ENCODE data around the gene ZNF511. TPM values are rescaled to one million over a fixed set of nuclear protein-coding genes. Genes with fewer than 3 reads are reported as not detected.
"Not testable (repeated sequence)": the region's sequence is repeated elsewhere in the genome, so short reads cannot be mapped to it uniquely, and the experiment has no call there.

Gene ZNF511
- total and polyA plus RNA-seq, 10 donors: 26.3 to 50.6 (median 30.5) TPM

GRCh38 chr10:133261726-133262325, 46.9 kb upstream of the ZNF511 start:
- TF ChIP-seq POLR2A (IDR thresholded peaks at IDR 0.05): peak in 1 of 3 donors; percentile 32
- peak; percentile 64 to 75 (median 72) for TF ChIP-seq POLR2AphosphoS5 (IDR thresholded peaks at IDR 0.05)
- TF ChIP-seq CTCF (IDR thresholded peaks at IDR 0.05 in 8 of 11, conservative IDR thresholded peaks at IDR 0.05 in 3 of 11): no peak
- Histone ChIP-seq H3K27ac (peak overlapping the region; percentile 74 to 96 (median 88)), H3K27me3 (replicated peaks in 1 of 7) (no peaks in the 10 kb centered on the region), H3K36me3 (peaks cover 0 to 29% (median 5%) of the 10 kb centered on the region in 6 donors), H3K4me1 (peaks cover 29 to 89% (median 67%) of the 10 kb centered on the region in 6 donors), H3K4me3 (peak overlapping the region; percentile 48 to 83 (median 76)), H3K9me3 (no peaks in the 10 kb centered on the region)
- DNase-seq: peak; percentile 97
- intact Hi-C loops (cut with DNase I; ENCODE audit: low total_unique reads): no loop called here
- 0 to 2% (median 1%) methylated on average over 16 to 79 of the region's 79 CpGs for WGBS, 5 donors

DNA sequence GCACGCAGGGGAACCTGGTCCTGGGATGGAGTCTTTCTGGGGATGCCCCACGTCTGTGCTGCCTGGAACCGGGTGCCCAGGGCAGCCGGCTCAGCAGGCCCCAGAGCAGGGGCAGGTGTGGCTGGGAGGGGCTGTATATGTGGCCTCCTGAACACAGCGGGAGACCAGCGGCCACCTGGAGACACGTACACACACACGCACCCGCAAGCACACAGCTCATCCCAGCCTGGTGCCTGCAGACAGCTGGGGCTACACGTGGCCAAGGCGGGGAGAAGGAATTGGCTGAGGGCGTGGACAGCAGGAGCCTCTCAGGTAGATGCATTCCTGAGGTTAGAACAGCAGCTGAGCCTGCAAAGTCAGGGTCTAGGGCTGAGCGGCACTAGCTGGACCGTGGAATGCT, 46.0 kb upstream of the ZNF511 start:
- WGBS, 5 donors: 86 to 89% (median 87%) methylated on average over 13 to 14 of the region's 14 CpGs
- Histone ChIP-seq H3K4me1 (peaks cover 23 to 80% (median 59%) of the 10 kb centered on the region in 6 donors), H3K27ac (peak overlapping the region in 5 of 8 donors; percentile 41 to 96 (median 94)), H3K4me3 (peak overlapping the region in 1 of 8 donors; percentile 83), H3K9me3 (no peaks in the 10 kb centered on the region), H3K27me3 (replicated peaks in 1 of 7) (no peaks in the 10 kb centered on the region), H3K36me3 (peaks cover 0 to 37% (median 11%) of the 10 kb centered on the region in 6 donors)
- peak; percentile 89 for DNase-seq
- intact Hi-C loops (cut with DNase I; ENCODE audit: low total_unique reads): no loop called here
- TF ChIP-seq POLR2AphosphoS5 (IDR thresholded peaks at IDR 0.05) (peak in 1 of 3 donors; percentile 68), POLR2A (IDR thresholded peaks at IDR 0.05) (no peak)

- Histone ChIP-seq H3K27me3 (replicated peaks in 1 of 7) (no peaks in the 10 kb centered on the region), H3K36me3 (peaks cover 0 to 47% (median 21%) of the 10 kb centered on the region in 6 donors), H3K4me3 (no peak overlapping the region), H3K4me1 (peaks cover 13 to 70% (median 49%) of the 10 kb centered on the region in 6 donors), H3K27ac (no peak overlapping the region), H3K9me3 (no peaks in the 10 kb centered on the region)
- WGBS, 5 donors: 85 to 93% (median 89%) methylated on average over 4 to 10 of the region's 10 CpGs
- intact Hi-C loops (cut with DNase I; ENCODE audit: low total_unique reads): no loop called here
- no peak for DNase-seq
- TF ChIP-seq POLR2A (IDR thresholded peaks at IDR 0.05): no peak
- TF ChIP-seq CTCF (IDR thresholded peaks at IDR 0.05 in 8 of 11, conservative IDR thresholded peaks at IDR 0.05 in 3 of 11): no peak
- TF ChIP-seq POLR2AphosphoS5 (IDR thresholded peaks at IDR 0.05): peak in 1 of 3 donors; percentile 30
These were observed 45.0 kb upstream of the ZNF511 start for GRCh38 chr10:133263674-133264073.

GRCh38 chr10:133264461-133264860, 44.3 kb upstream of the ZNF511 start:
- peak in 1 of 3 donors; percentile 31 for TF ChIP-seq POLR2AphosphoS5 (IDR thresholded peaks at IDR 0.05)
- no peak for TF ChIP-seq POLR2A (IDR thresholded peaks at IDR 0.05)
- no peak for TF ChIP-seq CTCF (IDR thresholded peaks at IDR 0.05 in 8 of 11, conservative IDR thresholded peaks at IDR 0.05 in 3 of 11)
- H3K9me3 ChIP-seq: no peaks in the 10 kb centered on the region
- no peaks in the 10 kb centered on the region for H3K27me3 ChIP-seq (replicated peaks in 1 of 7)
- WGBS, 5 donors: 40 to 59% (median 52%) methylated on average over 6 to 9 of the region's 9 CpGs
- intact Hi-C loops (cut with DNase I; ENCODE audit: low total_unique reads): no loop called here
- peak overlapping the region in 1 of 8 donors; percentile 2 for H3K4me3 ChIP-seq
- H3K27ac ChIP-seq: peak overlapping the region in 4 of 8 donors; percentile 15 to 65 (median 46)
- no peak for DNase-seq
- peaks cover 0 to 55% (median 29%) of the 10 kb centered on the region in 6 donors for H3K36me3 ChIP-seq
- peaks cover 5 to 62% (median 41%) of the 10 kb centered on the region in 6 donors for H3K4me1 ChIP-seq

DNA sequence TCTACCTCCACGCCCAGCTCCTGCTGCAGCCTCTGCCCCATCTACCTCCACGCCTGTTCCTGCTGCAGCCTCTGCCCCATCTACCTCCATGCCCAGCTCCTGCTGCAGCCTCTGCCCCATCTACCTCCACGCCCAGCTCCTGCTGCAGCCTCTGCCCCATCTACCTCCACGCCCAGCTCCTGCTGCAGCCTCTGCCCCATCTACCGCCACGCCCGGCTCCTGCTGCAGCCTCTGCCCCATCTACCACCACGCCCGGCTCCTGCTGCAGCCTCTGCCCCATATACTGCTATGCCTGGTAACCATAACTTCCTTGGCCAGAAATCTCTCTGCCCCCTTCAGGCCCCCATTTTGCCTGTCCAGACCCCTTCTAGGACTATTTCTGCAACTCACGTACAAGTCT, 43.7 kb upstream of the ZNF511 start:
- intact Hi-C loops (cut with DNase I; ENCODE audit: low total_unique reads): not testable (repeated sequence)
- peaks cover 0 to 56% (median 35%) of the 10 kb centered on the region in 6 donors for H3K4me1 ChIP-seq

More for the DNA sequence above, 43.7 kb upstream of the ZNF511 start:
- H3K4me3 ChIP-seq; H3K27me3 ChIP-seq (replicated peaks in 1 of 7); DNase-seq; H3K9me3 ChIP-seq: not testable (repeated sequence)
- Histone ChIP-seq H3K27ac (peak overlapping the region in 2 of 8 donors; percentile 23 to 65), H3K36me3 (peaks cover 0 to 61% (median 35%) of the 10 kb centered on the region in 6 donors)
- 69 to 89% (median 86%) methylated on average over 9 to 10 of the region's 10 CpGs for WGBS, 5 donors
